Thyroid gland (tissue), 4 donors: ENCODE measurements around the gene AOC3. TPM values are rescaled to one million over a fixed set of nuclear protein-coding genes. Genes with fewer than 3 reads are reported as not detected.

Source experiments
- DNase-seq, 2 donors: peaks; one replicate each; pipeline ENCODE4 v3.0.0-alpha.2; 2019
- H3K27ac ChIP-seq, 3 donors: fragments of 200-600 bp; sonication (generic); 1 replicate in 2 of 3; 2 replicates in 1 of 3; pipeline ENCODE4 v1.5.1; 2016 to 2019; ENCODE audit warnings: mild to moderate bottlenecking in 1 of 3, moderate library complexity in 1 of 3
- H3K27me3 ChIP-seq: fragments of 200-600 bp; sonication (generic); one replicate; pipeline ENCODE4 v1.5.1; 2019
- H3K36me3 ChIP-seq, 2 donors: fragments of 200-600 bp; sonication (generic); one replicate each; pipeline ENCODE4 v1.5.1; 2016 to 2019
- H3K4me1 ChIP-seq, 2 donors: fragments of 200-600 bp; sonication (generic); one replicate each; pipeline ENCODE4 v1.5.1; 2017 to 2019
- H3K4me3 ChIP-seq, 3 donors: fragments of 200-600 bp; sonication (generic); replicated peaks in 1 of 3; 1 replicate in 2 of 3; 2 replicates in 1 of 3; pipeline ENCODE4 v1.5.1; 2016; ENCODE audit warnings: mild to moderate bottlenecking in 1 of 3
- H3K9me3 ChIP-seq: fragments of 200-600 bp; sonication (generic); one replicate; pipeline ENCODE4 v1.5.1; 2017
- CTCF ChIP-seq, 6 experiments: fragments of 200-600 bp in 3 of 6; fragments of 450-650 bp in 3 of 6; sonication (generic) in 3 of 6; IDR thresholded peaks; one replicate each; pipeline ENCODE4 v1.5.1; 2016 to 2019; ENCODE audit warnings: antibody characterized with exemption in 6 of 6, mild to moderate bottlenecking in 2 of 6, inconsistent platforms in 1 of 6, moderate library complexity in 1 of 6
- POLR2A ChIP-seq, 2 donors: fragments of 450-650 bp; IDR thresholded peaks; one replicate each; pipeline ENCODE4 v1.6.1; 2017; ENCODE audit warnings: antibody characterized with exemption in 2 of 2, mild to moderate bottlenecking in 2 of 2, moderate library complexity in 1 of 2
- WGBS, 2 donors: methylation state at CpG; one replicate each; pipeline ENCODE4 v1.1.5; 2017; 5-methylcytosine and 5-hydroxymethylcytosine counted together
- intact Hi-C: fragments of 100-400 bp; cut with DNase I; formaldehyde crosslinking; loops from one replicate; pipeline ENCODE4 v1.15.1; 2023
- total RNA-seq, 4 donors: library from RNA; depleted of rRNA; stranded (reverse); fragments of >200 nt; gene quantifications; one replicate each; pipeline ENCODE4 v1.2.3, GENCODE V29; 2016

Gene AOC3
- total RNA-seq, 4 donors from 2014 or later = 4.2 to 11.6 (median 5.8) TPM

- H3K36me3 ChIP-seq = peaks cover 17 to 23% of the 10 kb centered on the region in 2 donors
- peaks cover 13 to 15% of the 10 kb centered on the region in 2 donors for H3K4me1 ChIP-seq
- peak within 1 kb of the TSS; percentile 74 to 91 (median 84) for H3K4me3 ChIP-seq
- peak within 1 kb of the TSS; percentile 57 to 80 (median 73) for H3K27ac ChIP-seq
- WGBS, 2 donors = 0% methylated on average over 14 to 43 of the region's 71 CpGs
- H3K9me3 ChIP-seq = no peaks in the 10 kb centered on the region
- TF ChIP-seq CTCF (IDR thresholded peaks at IDR 0.05) = no peak
- TF ChIP-seq POLR2A (IDR thresholded peaks at IDR 0.05) = peak in 1 of 2 donors; percentile 87
- intact Hi-C loops = no loop called here
- peak; percentile 87 to 90 for DNase-seq
- no peaks in the 10 kb centered on the region for H3K27me3 ChIP-seq
These were observed 17.8 kb upstream of the AOC3 start, which contains the start of gene PSME3 for GRCh38 chr17:42832934-42833766. Gene PSME3 (plus strand): TSS chr17:42833397. CDS start chr17:42833632, 235 bp downstream.

DNA sequence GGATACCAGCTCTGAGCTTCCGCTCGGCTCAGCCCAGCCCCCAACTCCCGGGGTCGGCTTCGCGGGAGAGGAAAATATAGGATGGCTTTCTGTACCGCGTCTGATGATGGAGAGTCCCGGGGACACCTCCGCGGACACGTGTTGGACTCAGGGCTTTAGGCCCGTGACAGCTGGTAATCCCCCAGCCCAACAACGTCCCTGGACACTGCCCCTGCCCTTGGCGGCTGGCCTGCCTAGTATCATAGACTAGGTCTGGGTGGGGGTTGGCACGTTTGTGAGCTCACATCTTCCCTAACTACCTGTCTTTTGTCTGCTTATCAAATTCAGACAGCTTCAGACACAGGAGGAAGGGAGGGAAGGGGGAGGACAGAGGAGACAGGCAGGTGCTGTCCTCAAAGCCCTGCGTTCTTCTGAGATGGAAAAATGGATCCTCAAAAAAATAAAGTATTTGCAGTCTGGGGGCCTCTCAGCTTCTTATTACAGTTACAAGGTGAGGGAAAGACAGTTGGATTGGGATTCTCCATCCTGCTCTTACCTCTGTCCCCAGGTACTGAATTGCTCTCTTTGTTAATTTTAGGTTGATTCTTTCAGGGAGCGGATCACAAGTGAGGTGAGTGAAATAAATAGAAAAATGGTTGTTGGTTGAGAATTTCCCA lies 17.1 kb upstream of the AOC3 start:
- Histone ChIP-seq H3K27ac (peak overlapping the region in 2 of 3 donors; percentile 73 to 80), H3K4me3 (peak overlapping the region; percentile 74 to 91 (median 84)), H3K9me3 (no peaks in the 10 kb centered on the region), H3K27me3 (no peaks in the 10 kb centered on the region), H3K36me3 (peaks cover 24 to 30% of the 10 kb centered on the region in 2 donors), H3K4me1 (peaks cover 13 to 15% of the 10 kb centered on the region in 2 donors)
- no peak for DNase-seq
- intact Hi-C loops = no loop called here
- TF ChIP-seq CTCF (IDR thresholded peaks at IDR 0.05) = no peak
- no peak for TF ChIP-seq POLR2A (IDR thresholded peaks at IDR 0.05)
- WGBS, 2 donors = 8 to 40% methylated on average over 3 to 16 of the region's 18 CpGs

DNA sequence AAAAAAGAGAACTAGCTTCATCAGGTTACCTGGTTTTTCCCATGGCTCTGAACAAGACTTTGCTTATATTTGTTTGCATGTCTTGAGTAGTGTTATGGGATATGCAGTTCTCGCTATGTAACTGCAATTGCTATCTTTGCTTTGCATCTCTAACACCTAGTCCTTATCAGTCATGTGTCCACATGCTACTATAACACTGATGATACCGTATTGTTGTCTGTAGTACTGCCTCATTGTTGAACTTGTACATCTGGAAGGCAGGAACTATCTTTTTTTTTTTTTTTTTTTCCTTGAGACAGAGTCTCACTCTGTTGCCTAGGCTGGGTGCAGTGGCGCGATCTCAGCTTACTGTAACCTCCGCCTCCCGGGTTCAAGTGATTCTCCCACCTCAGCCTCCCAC lies 15.3 kb upstream of the AOC3 start:
- peaks cover 43 to 44% of the 10 kb centered on the region in 2 donors for H3K36me3 ChIP-seq
- no peak overlapping the region for H3K4me3 ChIP-seq
- H3K4me1 ChIP-seq = peaks cover 13 to 15% of the 10 kb centered on the region in 2 donors
- no peaks in the 10 kb centered on the region for H3K9me3 ChIP-seq
- no peak overlapping the region for H3K27ac ChIP-seq
- 94 to 99% methylated on average over 6 of the region's 6 CpGs for WGBS, 2 donors
- DNase-seq = no peak
- intact Hi-C loops = no loop called here
- TF ChIP-seq POLR2A (IDR thresholded peaks at IDR 0.05) (no peak), CTCF (IDR thresholded peaks at IDR 0.05) (no peak)
- no peaks in the 10 kb centered on the region for H3K27me3 ChIP-seq

DNA sequence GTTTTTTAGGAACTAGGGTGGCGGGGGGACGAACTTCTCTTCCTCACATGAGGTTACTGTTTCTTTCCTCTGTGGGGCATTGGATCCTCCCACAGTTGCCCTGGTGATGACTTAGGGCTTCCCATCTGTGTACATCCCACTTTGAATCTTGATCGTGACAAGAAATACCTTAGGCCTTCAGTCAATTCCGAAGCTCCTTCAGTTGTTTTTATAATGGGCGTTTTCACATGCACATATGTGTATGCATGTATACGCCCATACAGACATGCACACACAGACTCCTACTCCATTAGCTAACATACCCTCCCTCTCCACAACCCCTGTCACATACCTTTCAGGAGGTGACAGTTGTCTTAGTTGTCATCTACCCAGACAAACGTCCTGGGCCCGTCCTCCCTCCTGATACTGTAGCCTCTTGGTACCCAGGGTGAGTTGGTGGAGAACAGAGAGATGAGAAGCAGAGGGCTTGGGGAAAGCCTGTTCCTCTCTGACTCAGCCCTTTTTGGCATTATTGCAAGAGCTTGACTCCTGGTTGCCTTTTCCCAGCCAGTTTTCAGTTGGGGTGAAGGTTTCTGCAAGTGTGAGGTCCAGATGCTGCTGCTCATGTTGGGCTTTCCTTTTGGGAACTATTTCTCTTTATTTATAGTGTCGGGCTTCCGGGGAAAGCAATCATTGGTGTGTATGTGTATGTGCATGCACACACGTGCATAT lies 8.9 kb upstream of the AOC3 start:
- H3K36me3 ChIP-seq = peaks cover 46 to 59% of the 10 kb centered on the region in 2 donors
- no peak overlapping the region for H3K4me3 ChIP-seq
- H3K4me1 ChIP-seq = no peaks in the 10 kb centered on the region
- H3K27ac ChIP-seq = no peak overlapping the region
- intact Hi-C loops = no loop called here
- H3K9me3 ChIP-seq = no peaks in the 10 kb centered on the region
- DNase-seq = no peak
- WGBS, 2 donors = 84 to 87% methylated on average over 11 of the region's 11 CpGs
- H3K27me3 ChIP-seq = no peaks in the 10 kb centered on the region
- TF ChIP-seq POLR2A (IDR thresholded peaks at IDR 0.05) (no peak), CTCF (IDR thresholded peaks at IDR 0.05) (no peak)
